ENCODE results near the gene CSTF1.

GRCh38 chr20:56376331-56376730 is 16.1 kb upstream of the CSTF1 start:
- TF ChIP-seq CTCF (IDR thresholded peaks at IDR 0.05; ENCODE audit: extremely low read depth in 1 of 2, insufficient read depth in 1 of 2, low read depth in 1 of 2, low read length in 2 of 2) (no peak), POLR2A (IDR thresholded peaks at IDR 0.05; ENCODE audit: low read depth, low read length) (no peak), JUN (IDR thresholded peaks at IDR 0.05; ENCODE audit: borderline replicate concordance, insufficient read depth, insufficient read length, low read depth) (no peak)
